ENCODE results near the gene PCDH20.
"Not testable (repeated sequence)": the region's sequence is repeated elsewhere in the genome, so short reads cannot be mapped to it uniquely, and the experiment has no call there.

PCDH20 gene, protein sequence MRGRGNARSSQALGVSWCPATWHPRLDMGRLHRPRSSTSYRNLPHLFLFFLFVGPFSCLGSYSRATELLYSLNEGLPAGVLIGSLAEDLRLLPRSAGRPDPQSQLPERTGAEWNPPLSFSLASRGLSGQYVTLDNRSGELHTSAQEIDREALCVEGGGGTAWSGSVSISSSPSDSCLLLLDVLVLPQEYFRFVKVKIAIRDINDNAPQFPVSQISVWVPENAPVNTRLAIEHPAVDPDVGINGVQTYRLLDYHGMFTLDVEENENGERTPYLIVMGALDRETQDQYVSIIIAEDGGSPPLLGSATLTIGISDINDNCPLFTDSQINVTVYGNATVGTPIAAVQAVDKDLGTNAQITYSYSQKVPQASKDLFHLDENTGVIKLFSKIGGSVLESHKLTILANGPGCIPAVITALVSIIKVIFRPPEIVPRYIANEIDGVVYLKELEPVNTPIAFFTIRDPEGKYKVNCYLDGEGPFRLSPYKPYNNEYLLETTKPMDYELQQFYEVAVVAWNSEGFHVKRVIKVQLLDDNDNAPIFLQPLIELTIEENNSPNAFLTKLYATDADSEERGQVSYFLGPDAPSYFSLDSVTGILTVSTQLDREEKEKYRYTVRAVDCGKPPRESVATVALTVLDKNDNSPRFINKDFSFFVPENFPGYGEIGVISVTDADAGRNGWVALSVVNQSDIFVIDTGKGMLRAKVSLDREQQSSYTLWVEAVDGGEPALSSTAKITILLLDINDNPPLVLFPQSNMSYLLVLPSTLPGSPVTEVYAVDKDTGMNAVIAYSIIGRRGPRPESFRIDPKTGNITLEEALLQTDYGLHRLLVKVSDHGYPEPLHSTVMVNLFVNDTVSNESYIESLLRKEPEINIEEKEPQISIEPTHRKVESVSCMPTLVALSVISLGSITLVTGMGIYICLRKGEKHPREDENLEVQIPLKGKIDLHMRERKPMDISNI

DNA sequence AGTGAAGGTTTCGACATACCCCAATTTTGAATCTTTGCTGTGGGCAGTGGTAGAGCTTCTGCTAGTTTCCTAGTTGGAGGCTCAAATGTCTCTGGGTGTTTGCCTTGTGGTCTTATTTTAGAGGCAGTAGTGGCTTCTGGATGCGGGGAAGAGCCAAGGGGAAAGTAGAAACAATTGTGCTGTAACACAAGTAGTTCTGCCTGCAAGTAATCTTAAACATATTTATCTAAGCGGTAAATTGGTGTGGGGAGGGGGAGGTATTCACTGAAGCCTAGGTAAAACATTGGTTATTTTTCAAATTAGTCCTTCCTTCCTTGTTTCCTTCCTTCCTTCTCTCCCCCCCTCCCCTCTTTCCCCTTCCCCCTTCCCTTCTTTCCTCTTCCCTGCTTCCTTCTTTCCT lies at the start of gene PCDH20:
PCDH20 (minus strand) TSS at position 101 of the 400 bp plus-strand sequence. CDS start 691 bp downstream, outside the sequence.
- DNase-seq (ENCODE audit: low read depth in 3 of 3), result no peak

DNA sequence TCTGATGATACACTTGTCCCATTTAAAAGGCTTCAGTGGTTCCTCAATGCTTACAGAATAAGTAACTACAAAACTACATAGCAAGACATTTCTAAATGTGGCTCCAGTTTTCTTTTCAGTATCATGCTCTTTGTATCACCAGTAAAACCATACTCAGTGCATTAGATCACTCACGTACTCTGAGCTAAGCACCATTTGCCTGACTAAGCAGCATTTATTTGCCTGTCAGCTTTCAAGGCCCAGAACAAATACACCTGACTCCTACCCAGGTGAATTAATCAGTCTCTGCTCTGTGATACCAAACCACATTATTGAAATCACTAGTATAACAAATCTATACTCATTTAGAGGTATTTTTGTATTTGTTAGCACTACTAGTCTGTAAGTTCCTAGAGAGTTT lies 47.4 kb upstream of the PCDH20 start:
- DNase-seq (ENCODE audit: low read depth in 3 of 3), result no peak

DNA sequence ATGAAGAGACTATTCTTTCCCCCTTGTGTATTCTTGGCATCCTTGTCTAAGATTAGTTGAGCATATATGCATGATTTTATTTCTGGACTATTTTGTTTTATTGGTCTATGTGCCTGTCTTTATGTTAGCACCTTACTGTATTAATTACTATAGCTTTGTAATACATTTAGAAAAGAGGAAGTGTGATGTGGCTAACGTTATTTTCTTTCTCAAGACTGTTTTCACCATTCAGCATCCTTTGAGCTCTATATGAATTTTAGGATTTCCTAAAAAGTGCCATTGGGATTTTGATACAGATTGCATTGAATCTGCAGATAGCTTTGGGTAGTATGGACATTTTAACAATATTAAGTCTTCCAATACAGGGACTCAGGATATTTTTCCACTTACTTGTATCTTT lies 37.5 kb upstream of the PCDH20 start:
- DNase-seq (ENCODE audit: low read depth in 3 of 3), result no peak

DNA sequence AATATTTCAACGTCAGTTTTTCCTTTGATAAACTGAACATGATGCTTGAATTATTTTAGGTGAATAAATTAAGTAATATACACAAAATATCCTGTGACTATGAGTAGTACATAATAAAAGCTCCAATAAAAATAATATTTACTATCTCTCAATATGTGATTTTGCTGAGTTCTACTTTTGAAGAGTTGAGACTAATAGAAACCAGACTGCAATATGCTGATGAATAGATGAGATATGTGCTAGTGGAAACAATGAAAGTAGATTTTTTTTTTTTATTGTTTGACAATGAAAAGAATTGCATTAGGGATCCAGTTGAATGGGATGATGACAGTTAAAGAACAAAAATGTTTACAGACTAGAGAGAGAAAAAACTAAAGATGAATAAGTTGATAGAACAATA lies 16.4 kb upstream of the PCDH20 start:
- DNase-seq (ENCODE audit: low read depth in 3 of 3), result no peak

DNA sequence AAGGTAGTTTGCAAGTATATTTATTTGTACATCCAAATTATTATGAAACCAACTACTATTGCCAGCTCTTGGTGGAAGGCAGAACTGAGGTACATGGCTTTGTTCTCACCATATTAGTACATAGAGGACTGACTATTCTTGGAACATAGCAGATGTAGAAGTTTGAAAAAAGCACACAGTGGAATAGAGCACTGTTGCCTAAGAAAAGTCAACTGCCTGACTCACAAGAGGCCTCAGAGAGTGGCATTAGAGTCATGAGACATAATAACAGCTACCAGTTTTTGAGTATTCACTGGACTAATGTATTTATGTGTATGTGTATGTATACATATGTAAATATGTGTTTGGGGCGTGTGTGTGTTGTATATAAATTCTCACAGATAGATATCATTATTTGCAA lies 8.3 kb upstream of the PCDH20 start:
- no peak for DNase-seq (ENCODE audit: low read depth in 3 of 3)

DNA sequence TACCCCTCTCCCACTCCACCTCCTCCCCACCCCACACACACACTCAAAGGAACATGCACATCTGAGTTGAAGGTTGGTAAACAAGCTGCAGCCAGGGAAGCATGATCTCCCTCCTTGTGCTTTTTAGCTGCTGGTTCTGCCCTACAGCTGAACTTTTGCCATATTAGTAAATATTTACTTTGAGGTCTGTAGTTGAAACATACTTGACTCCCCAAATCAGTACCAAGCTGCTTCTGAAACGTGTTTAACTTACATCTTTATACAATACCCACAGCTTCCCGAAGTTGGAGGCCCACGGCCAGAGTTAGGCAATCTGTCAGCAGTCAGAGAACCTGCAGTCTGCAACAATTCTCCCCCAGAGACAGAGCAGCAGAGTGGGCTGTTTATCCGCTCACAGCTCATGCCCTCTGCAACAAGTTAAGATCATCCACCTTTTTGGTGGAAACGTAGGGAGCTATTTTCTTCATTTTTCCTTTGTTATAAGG lies 1.5 kb upstream of the PCDH20 start:
- no peak for DNase-seq (ENCODE audit: low read depth in 3 of 3)

DNA sequence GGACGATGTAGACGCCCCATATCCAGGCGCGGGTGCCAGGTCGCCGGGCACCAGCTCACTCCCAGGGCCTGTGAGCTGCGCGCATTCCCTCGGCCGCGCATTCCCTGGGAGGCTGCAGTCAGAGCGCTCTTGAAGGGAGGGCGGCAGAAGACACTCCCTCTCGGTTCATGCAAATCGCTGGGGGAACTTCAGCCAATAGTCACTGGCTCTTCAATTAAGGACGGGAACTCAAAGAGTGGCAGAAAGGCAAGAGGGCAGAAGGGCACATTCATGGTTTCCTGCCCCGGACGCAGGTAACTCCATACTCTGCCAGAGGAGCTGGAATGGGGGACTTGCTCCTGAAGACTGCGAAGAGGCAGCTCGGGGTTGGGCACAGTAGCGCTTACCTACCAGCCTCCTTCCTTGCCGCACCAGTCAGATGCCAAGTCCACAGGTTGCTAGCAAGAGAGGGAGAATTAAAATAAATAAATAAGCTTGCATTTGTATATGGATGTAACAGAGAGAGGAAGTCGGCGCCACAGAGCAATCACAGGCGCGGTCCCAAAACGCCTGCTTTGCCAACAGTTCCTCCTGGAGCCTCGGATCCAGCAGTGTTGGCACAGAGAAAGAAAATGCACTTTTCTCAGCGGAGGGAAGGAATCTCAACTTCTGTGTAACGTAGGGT lies 459 bp downstream of the PCDH20 start:
- no peak for DNase-seq (ENCODE audit: low read depth in 3 of 3)

DNA sequence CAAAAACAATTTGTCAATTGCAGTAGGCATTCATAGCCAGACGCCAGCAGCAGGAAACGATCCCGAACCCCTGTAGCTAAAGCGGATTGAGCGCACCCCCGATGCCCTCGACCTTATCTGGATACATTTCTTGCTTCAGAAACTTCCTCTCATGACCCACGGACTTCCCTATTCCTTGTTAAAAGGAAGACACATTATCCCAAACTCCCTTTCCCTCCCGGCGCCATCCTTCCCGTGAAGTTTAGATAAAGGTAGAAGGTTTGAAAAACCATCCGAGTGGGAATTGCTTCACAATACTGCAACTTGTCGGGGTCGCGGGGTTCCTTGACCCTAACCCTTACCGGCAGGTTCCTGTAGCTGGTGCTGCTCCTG lies 977 bp downstream of the PCDH20 start:
- DNase-seq (ENCODE audit: low read depth in 3 of 3), result no peak

DNA sequence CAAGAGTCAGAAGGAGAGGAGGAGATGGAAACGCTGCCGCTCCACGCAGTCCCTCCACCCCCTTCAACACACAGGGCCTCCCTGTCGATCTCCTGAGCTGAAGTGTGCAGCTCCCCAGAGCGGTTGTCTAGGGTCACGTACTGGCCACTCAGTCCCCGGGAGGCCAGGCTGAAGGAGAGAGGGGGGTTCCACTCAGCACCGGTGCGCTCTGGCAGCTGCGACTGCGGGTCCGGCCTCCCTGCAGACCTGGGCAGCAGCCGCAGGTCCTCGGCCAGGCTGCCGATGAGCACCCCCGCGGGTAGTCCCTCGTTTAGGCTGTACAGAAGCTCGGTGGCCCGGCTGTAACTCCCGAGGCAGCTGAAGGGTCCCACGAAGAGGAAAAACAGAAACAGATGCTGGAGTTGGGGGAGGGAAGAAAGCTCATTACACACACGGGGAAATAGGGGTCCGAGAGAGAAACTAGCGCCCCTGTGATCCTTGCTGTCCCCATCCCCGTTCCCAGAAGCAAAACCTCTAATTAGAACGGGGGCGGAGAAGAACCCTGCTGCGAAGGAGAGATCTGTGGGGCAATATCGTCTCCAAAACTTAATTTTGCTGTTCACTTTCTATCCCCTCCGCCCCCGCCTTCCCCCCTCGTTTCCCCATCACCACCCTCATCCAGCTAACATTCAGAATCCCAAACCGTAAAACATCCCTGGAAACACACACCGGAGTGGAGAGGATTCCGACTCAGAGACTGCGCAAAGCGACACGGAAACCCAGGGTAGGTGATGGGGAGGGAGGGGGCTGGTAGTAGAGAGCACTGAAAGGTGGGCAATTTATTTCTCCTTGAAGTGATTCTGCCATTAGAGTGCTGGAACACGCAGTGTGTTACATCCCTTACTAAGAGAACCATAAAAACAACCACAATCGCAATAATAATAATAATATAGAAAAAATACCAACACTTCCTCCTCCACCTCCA lies 1.8 kb downstream of the PCDH20 start:
- no peak for DNase-seq (ENCODE audit: low read depth in 3 of 3)

DNA sequence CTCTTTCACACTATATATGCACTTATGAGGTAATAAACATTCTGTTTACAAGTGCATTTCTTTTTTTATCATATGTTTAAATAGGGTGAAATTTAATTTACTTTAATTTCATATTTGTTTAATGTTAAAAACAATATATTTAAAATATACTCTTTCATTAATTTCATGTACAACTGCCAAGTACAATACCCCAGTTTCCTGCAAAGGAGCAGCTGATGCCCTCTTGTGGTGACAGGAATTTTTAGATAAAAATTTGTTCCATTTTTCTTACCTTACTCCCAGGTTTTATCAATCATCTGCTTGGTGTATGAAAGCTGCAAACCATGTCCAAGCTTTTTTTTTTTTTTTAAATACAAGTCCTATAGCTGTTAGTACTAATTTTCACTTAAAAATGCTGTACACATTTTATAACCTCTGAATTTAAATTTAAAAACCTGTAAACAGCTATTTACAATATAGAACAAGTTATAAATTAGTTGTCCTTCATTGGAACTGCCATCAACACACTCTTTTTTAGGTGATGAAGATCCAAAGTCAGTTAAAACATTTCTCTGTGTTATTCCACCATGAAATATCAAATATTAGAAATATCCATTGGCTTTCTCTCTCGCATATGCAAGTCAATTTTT lies 4.9 kb downstream of the PCDH20 start:
- DNase-seq (ENCODE audit: low read depth in 3 of 3), result no peak

DNA sequence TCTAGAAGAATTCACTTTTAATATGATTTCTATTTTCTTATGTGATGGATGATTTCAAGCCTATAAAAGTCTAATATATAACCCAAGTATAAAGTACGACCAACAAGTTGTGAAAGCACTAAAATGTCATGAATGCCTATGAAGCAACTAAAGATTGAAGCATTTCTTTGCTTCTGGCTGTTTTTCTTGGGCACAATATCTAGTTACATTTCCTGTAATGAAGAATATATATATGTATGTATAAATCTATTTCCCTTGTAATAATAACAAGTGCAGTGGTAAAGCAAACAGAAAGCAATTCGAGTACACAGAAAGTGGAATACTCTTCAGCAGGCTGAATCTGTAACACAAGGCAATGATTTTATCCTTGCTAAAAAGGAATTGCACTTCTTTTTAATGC lies 5.4 kb downstream of the PCDH20 start:
- no peak for DNase-seq (ENCODE audit: low read depth in 3 of 3)

DNA sequence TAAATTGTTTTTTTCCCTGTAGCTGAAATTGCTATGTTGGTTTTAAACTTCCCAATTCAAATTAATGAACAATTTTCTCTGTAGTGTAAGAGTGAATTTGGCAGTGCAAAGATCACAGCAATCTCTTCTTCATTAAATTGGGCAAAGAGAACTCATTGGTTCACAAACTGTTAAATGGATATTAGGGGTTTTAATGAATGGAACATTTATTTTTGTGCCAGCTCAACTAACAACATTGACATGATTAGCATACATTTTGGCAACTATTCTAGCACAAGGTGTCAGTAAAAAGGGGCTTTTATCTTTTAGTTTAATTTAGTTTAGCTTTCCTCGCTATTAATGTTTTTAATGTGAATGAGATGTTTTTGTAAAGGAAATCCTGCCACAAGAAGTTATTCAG lies 7.1 kb downstream of the PCDH20 start:
- no peak for DNase-seq (ENCODE audit: low read depth in 3 of 3)

DNA sequence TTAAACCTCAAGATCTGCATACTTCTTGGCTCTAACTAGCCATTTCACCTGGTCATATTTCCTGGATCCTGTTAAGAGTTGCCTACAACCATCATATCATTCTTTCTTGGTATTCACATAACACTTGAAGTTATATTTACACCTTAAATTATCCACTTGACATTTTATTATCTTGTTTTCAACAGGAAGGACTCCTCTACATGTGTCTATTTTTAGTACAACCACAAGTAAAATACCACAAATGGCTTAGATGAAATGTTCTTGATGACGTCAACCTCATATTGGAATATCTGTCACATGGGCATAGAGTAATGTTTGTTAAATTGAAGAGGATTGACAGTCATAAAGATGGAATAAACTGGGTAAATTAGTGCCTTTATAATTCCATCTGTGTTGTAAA lies 9.4 kb downstream of the PCDH20 start:
- DNase-seq (ENCODE audit: low read depth in 3 of 3), result no peak

DNA sequence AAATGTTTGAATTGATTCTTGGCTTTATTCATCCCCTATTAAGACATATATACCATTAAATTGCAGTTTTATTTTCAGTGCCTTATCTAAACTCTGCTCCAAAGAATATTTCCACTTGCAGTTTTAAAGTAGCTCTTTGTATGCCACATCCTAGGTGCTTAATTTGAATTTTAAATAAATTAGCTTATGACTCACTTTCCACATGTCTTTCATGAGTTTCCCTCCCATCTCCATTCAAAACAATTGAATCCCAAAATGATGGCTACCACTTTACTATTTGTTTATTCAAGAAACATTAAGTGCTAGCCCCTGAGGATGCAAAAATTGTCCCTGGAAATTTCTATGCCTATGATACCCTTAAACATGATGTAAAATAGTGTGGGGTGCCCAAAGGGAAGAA lies 19.5 kb downstream of the PCDH20 start:
- DNase-seq (ENCODE audit: low read depth in 3 of 3), result no peak

DNA sequence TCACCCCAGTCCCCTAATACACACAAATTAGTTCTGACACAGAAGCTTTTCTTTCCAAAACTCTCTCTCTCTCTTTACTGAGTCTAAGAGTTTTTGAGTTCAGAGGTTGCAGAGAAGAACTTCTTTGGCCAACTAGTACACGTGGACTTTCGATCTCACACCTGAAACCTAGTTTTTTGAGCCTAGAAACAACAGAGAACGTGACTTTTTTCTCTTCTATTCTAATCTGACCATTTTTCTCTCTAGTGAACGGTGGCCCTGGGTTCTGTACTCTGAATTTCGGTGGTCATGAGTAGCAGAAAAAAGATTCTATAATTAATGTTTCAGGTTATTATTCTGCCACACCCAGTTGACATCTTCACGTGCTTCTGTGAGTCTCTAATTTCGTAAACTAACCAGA lies 24.2 kb downstream of the PCDH20 start:
- no peak for DNase-seq (ENCODE audit: low read depth in 3 of 3)

DNA sequence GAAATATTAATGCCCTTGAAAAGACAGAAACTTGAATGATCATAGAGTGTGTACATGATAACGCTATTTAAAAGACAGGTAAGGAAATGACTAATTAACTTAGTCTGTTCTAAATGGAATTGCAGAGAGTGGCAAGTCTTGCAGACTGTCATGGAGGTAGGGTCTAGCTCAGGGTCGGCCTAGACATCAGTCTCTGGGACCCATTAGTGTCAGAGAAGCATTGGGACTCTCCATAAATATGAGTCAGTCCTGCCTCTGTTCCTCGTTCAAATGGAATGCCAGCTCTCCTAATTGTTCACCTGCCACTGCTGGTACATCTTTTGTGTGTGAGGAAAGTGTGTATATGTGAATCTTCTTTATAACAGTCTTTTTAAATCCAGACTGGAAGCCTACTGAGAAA lies 28.0 kb downstream of the PCDH20 start:
- DNase-seq (ENCODE audit: low read depth in 3 of 3), result no peak

DNA sequence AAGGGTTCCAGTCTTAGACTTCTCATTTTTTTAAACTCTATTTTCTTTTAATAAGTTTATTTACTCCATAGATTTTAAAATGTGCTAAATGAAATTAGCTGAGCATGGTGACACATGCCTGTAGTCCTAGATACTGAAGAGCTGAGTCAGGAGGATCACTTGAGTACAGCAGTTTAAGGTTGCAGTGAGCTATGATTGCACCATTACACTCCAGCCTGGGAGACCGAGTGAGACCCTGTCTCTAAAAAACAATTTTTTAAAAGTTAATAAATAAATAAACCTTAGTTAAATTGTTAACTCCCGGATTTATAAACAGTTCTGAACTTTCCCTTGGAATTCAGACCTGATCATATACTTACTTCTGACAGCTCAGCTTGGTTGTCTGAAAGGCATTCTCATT lies 32.5 kb downstream of the PCDH20 start:
- DNase-seq (ENCODE audit: low read depth in 3 of 3), result no peak

DNA sequence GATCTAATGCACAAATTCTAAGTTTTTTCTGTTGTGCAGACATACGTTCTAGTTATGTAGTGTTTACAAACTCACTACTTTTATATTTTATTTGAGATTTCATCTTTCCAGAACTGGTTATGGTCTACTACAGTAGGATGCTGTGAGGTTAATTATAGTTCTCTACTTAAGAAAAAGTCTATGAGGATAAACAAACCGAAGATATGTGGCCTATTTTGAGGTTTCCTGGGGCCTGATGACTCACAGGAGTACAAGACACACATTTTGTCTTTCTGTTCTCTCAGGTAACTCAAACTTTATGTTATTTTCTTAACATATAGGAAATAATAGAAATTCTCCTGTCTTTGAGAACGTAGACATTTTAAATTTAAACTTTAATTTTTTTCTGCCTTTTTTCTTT lies 45.1 kb downstream of the PCDH20 start:
- no peak for DNase-seq (ENCODE audit: low read depth in 3 of 3)

DNA sequence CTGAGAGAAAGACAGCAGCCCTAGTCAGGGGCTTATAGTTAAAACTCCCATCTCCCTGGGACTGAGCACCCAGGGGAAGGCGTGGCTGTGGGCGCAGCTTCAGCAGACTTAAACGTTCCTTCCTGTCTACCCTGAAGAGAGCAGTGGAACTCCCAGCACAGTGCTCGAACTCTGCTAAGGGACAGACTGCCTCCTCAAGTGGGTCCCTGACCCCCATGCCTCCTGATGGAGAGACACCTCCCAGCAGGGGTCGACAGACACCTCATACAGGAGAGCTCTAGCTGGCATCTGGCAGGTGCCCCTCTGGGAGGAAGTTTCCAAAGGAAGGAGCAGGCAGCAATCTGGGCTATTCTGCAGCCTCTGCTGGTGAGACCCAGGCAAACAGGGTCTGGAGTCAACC lies 51.0 kb downstream of the PCDH20 start:
- DNase-seq (ENCODE audit: low read depth in 3 of 3), result not testable (repeated sequence)

DNA sequence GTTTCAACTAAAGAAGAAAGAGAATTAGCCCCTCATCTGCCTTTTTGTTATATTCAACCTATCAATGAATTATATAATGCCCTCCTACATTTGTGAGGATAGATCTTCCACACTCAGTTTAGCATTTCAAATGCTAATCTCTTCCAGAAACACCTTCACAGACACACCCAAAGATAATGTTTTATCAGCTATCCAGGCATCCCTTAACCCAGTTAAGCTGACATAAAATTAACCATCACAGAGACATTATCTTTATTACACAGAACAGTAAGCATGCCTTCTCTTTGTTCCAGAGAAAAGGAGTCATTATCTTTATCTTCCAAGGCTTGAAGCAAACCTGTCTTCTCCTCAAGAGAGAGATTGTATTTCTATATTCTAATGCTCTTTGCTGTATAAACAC lies 53.1 kb downstream of the PCDH20 start:
- no peak for DNase-seq (ENCODE audit: low read depth in 3 of 3)
